Endothelial cell of umbilical vein (primary cell): ENCODE results near the gene DIAPH3.

Experiments
- MAX ChIP-seq: IDR thresholded peaks from 2 replicates; pipeline ENCODE4 v1.6.1; 2011; ENCODE audit not compliant: insufficient read depth, insufficient read length
- MYC ChIP-seq: IDR thresholded peaks from one replicate; pipeline ENCODE4 v1.6.1; 2011; ENCODE audit warnings: mild to moderate bottlenecking, low read depth, low read length

- TF ChIP-seq MAX (no peak), MYC (no peak)
Observed at GRCh38 chr13:59674616-59675015, 489.1 kb downstream of the DIAPH3 start.
